ENCODE measurements around the gene EYS. TPM values are rescaled to one million over a fixed set of nuclear protein-coding genes. Genes with fewer than 3 reads are reported as not detected.

The EYS gene
- total RNA-seq, 1 experiment from 2014 or later = not detected

- CTCF ChIA-PET = no interaction called here
Observed at GRCh38 chr6:65545920-65546319, 161.1 kb downstream of the EYS start.

More at GRCh38 chr6:65545920-65546319, 161.1 kb downstream of the EYS start:
- no peak overlapping the region for H3K9ac ChIP-seq (ENCODE audit: low read length)
- H4K20me1 ChIP-seq (ENCODE audit: insufficient read depth) = no peaks in the 10 kb centered on the region
- intact Hi-C loops (cut with micrococcal nuclease) = no loop called here
- RAD21 ChIA-PET (ENCODE audit: low non-redundant PET in 1 of 2, low total read pairs in 2 of 2, uncharacterized antibody in 2 of 2, unreplicated experiment in 2 of 2) = no interaction called here
- no peaks in the 10 kb centered on the region for H3K36me3 ChIP-seq (ENCODE audit: control insufficient read depth in 1 of 2, insufficient read depth in 2 of 2, low read length in 2 of 2)
- H3K9me2 ChIP-seq (ENCODE audit: insufficient read depth) = no peaks in the 10 kb centered on the region
- peaks cover 0 to 13% of the 10 kb centered on the region in 2 experiments; a peak in 2 of 4 replicates for H3K9me3 ChIP-seq (ENCODE audit: control insufficient read depth in 1 of 2, insufficient read depth in 1 of 2, low read depth in 1 of 2, low read length in 2 of 2)
- H3K27ac ChIP-seq (ENCODE audit: low read depth, low read length) = no peak overlapping the region
- H3K4me3 ChIP-seq (replicated peaks in 1 of 2; ENCODE audit: low read depth in 1 of 2, low read length in 2 of 2) = no peak overlapping the region
- POLR2A ChIA-PET = no interaction called here
- no peaks in the 10 kb centered on the region for H3K79me2 ChIP-seq (ENCODE audit: insufficient read depth, low read length)
- ATAC-seq (no peak), DNase-seq (ENCODE audit: low read depth, low spot score) (no peak)
- no peak overlapping the region for H3K4me2 ChIP-seq (ENCODE audit: low read length)
- H2AFZ ChIP-seq (ENCODE audit: low read depth, low read length, poor library complexity, severe bottlenecking) = no peak overlapping the region
- no peaks in the 10 kb centered on the region for H3K4me1 ChIP-seq (ENCODE audit: control insufficient read depth in 1 of 2, insufficient read depth in 2 of 2, low read length in 2 of 2)
- H3K27me3 ChIP-seq (ENCODE audit: insufficient read depth, low read length) = no peaks in the 10 kb centered on the region
- no TSS peak for BruUV-seq (replicated peaks)
- TF ChIP-seq MAX (IDR thresholded peaks at IDR 0.05) = no peak
- no peak for TF ChIP-seq ZBTB33 (IDR thresholded peaks at IDR 0.05; ENCODE audit: extremely low read depth, insufficient replicate concordance, low read length)
- no peak for TF ChIP-seq RAD21 (IDR thresholded peaks at IDR 0.05; ENCODE audit: low read depth)
- no peak for TF ChIP-seq SRF (IDR thresholded peaks at IDR 0.05; ENCODE audit: low read depth)
- TF ChIP-seq ZNF274 (IDR thresholded peaks at IDR 0.05; ENCODE audit: low read depth, low read length) = no peak
- TF ChIP-seq ATF3 (IDR thresholded peaks at IDR 0.05) = no peak
- TF ChIP-seq CEBPB (IDR thresholded peaks at IDR 0.05; ENCODE audit: low read depth) = no peak
- TF ChIP-seq POLR2AphosphoS5 (IDR thresholded peaks at IDR 0.05; ENCODE audit: low read depth, low read length) = no peak
- TF ChIP-seq ZFX (IDR thresholded peaks at IDR 0.05) = no peak
- no peak for TF ChIP-seq FOSL1 (IDR thresholded peaks at IDR 0.05; ENCODE audit: low read depth)
- TF ChIP-seq TCF7L2 (IDR thresholded peaks at IDR 0.05; ENCODE audit: borderline replicate concordance, extremely low read depth, insufficient read depth, insufficient read length) = no peak
- TF ChIP-seq CBX3 (IDR thresholded peaks at IDR 0.05; ENCODE audit: low read depth) = no peak
- TF ChIP-seq SIN3A (IDR thresholded peaks at IDR 0.05; ENCODE audit: low read depth) = no peak
- TF ChIP-seq REST (IDR thresholded peaks at IDR 0.05; ENCODE audit: low read depth) = no peak
- TF ChIP-seq EZH2phosphoT487 (IDR thresholded peaks at IDR 0.05; ENCODE audit: borderline replicate concordance) = no peak
- no peak for TF ChIP-seq JUND (IDR thresholded peaks at IDR 0.05)
- TF ChIP-seq YY1 (IDR thresholded peaks at IDR 0.05; ENCODE audit: extremely low read depth, insufficient replicate concordance, low read depth, low read length) = no peak
- TF ChIP-seq POLR2A (IDR thresholded peaks at IDR 0.05; ENCODE audit: borderline replicate concordance, extremely low read depth, insufficient read depth, insufficient read length) = no peak
